K562 (cell line): ENCODE measurements around the gene COMMD10. TPM values are rescaled to one million over a fixed set of nuclear protein-coding genes. Genes with fewer than 3 reads are reported as not detected.

Experiments
- ARID2 ChIP-seq: fragments of 450-650 bp; IDR thresholded peaks from 2 replicates; pipeline ENCODE4 v1.6.1; 2017; ENCODE audit warnings: antibody characterized with exemption, mild to moderate bottlenecking
- CBX8 ChIP-seq: fragments of 200-600 bp; sonication (generic); IDR thresholded peaks from 2 replicates; pipeline ENCODE4 v1.6.1; 2012; ENCODE audit warnings: borderline replicate concordance, mixed run types, low read depth, mild to moderate bottlenecking, moderate library complexity, mixed read lengths, low read length, control low read depth, inconsistent platforms; ENCODE audit not compliant: poor library complexity, severe bottlenecking; ENCODE audit errors: extremely low read depth
- EGR1 ChIP-seq: fragments of 450-650 bp; conservative IDR thresholded peaks from 2 replicates; pipeline ENCODE4 v1.6.1; 2017; ENCODE audit warnings: mild to moderate bottlenecking
- ETS1 ChIP-seq: conservative IDR thresholded peaks from 2 replicates; pipeline ENCODE4 v1.6.1; 2011; ENCODE audit warnings: low read depth, mild to moderate bottlenecking, low read length; ENCODE audit not compliant: control insufficient read depth
- HINFP ChIP-seq: fragments of 450-650 bp; conservative IDR thresholded peaks from 2 replicates; pipeline ENCODE4 v1.6.1; 2016; ENCODE audit warnings: missing genetic modification characterization, low read depth, mild to moderate bottlenecking, control low read depth, missing compliant biosample characterization
- JUN ChIP-seq, 2 experiments: sonication (generic) in 1 of 2; formaldehyde crosslinking in 1 of 2; IDR thresholded peaks; 2 replicates each; pipeline versions ENCODE4 v1.6.1 to v1.8.0; 2012 to 2022; ENCODE audit warnings: borderline replicate concordance in 2 of 2, mild to moderate bottlenecking in 2 of 2, improper control_type of control experiment in 1 of 2, low read depth in 1 of 2, low read length in 1 of 2, missing genetic modification reagents in 1 of 2
- MBD2 ChIP-seq: sonication (generic); IDR thresholded peaks from 2 replicates; pipeline ENCODE4 v1.6.1; 2016; ENCODE audit warnings: low read depth, borderline replicate concordance
- SMC3 ChIP-seq: conservative IDR thresholded peaks from 2 replicates; pipeline ENCODE4 v1.6.1; 2011; ENCODE audit warnings: low read depth, low read length, improper control_type of control experiment; ENCODE audit not compliant: insufficient read depth
- TCF7 ChIP-seq: sonication (generic); IDR thresholded peaks from 2 replicates; pipeline ENCODE4 v1.6.1; 2016; ENCODE audit warnings: antibody characterized with exemption, borderline replicate concordance
- TFE3 ChIP-seq: fragments of 450-650 bp; formaldehyde crosslinking; IDR thresholded peaks from 2 replicates; pipeline ENCODE4 v1.4.0; 2020; ENCODE audit warnings: mild to moderate bottlenecking, mixed read lengths
- THRA ChIP-seq: fragments of 450-650 bp; IDR thresholded peaks from 2 replicates; pipeline ENCODE4 v1.6.1; 2017; ENCODE audit warnings: mild to moderate bottlenecking, moderate library complexity
- ZBTB49 ChIP-seq: sonication (generic); formaldehyde crosslinking; IDR thresholded peaks from 2 replicates; pipeline ENCODE4 v1.8.0; 2022; ENCODE audit warnings: missing genetic modification reagents, mild to moderate bottlenecking, borderline replicate concordance
- polyA plus RNA-seq, 8 experiments: library from polyadenylated mRNA; depleted of rRNA in 4 of 8; stranded (reverse) in 5 of 8; unstranded in 3 of 8; fragments of >200 nt; fragmentation: Nextera tagmentation in 2 of 8; fragmentation: Illumina TruSeq in 1 of 8; extraction: Ambion mirVana in 2 of 8; extraction: Trizol in 1 of 8; gene quantifications; 2 replicates each; pipeline versions ENCODE4 v1.2.1 to v1.2.3, GENCODE V29; 2011 to 2014; ENCODE audit warnings: inconsistent platforms in 1 of 8, missing spikeins in 1 of 8
- total RNA-seq, 7 experiments: library from RNA; depleted of rRNA in 6 of 7; stranded (reverse); fragments of >200 nt in 6 of 7; fragmentation: Illumina TruSeq in 2 of 7; extraction: Trizol in 2 of 7; gene quantifications; 2 replicates each; pipeline versions ENCODE4 v1.2.1 to v1.2.3, GENCODE V29; 2011 to 2021; ENCODE audit warnings: low replicate concordance in 1 of 7
- TF ChIP-seq, protein P1 (sequence below): fragments of 450-650 bp; conservative IDR thresholded peaks from 2 replicates; pipeline ENCODE4 v1.6.1; 2016; ENCODE audit warnings: missing genetic modification characterization, low read depth, mild to moderate bottlenecking, missing compliant biosample characterization, moderate library complexity
- TF ChIP-seq, protein P2 (sequence below): sonication (generic); formaldehyde crosslinking; IDR thresholded peaks from 2 replicates; pipeline ENCODE4 v1.9.0; 2022; ENCODE audit warnings: mild to moderate bottlenecking, missing genetic modification reagents

Gene COMMD10
- total and polyA plus RNA-seq, 9 of the 15 experiments (the other 6 are each of a cell fraction or from before 2014, with no cell fraction given), result 17.9 to 101 (median 28.0) TPM

DNA sequence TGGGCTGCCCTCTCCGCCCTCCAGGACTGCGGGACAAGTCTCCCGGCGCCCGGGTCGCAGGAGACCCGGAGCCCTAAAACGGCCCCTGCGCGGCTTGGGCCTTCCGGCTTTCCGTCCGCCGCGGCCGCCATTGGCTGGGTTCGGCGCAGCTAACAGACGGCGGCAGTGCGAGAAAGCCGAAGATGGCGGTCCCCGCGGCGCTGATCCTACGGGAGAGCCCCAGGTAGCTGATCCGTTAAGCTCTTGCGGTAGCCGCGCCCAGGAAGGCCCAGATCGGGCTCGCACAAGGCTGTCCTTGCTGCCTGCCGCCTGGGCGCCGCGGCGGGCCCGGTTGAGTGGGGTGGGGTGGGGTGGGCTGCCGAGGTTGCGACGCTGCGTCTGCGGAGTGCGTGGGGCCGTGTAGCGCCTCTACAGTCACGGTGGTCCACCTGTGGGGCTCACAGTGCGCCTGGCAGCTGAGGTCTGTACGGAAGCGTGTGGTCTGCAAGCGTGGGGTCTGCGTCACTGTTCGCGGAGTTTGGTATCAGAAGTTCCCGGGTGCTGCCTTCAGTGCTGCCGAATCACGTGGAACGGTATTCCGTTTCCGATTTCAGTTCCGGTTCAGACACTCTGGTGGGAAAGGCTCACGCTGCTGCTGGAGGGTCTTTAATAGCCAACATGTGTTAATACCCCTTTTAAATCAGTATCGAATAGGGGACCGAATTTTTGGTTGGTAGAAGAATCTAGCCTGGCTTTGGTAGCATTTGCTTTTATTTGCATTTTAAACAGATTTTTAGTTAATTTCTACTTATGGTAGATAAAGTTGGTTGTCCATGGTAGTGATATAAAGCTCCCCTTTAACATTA, at the start of gene COMMD10 (continued):
- no peak for TF ChIP-seq CBX8
- TF ChIP-seq HINFP (tag), result no peak
- TF ChIP-seq MBD2, result peak; percentile 44; the same call in 1 of the 2 replicates
- no peak for TF ChIP-seq ZBTB49
- TF ChIP-seq SMC3, result no peak
- TF ChIP-seq ETS1, result peak; percentile 53
- peak; percentile 23; the same call in 1 of the 2 replicates for TF ChIP-seq TFE3
- no peak for TF ChIP-seq THRA
- TF ChIP-seq, protein P1, sequence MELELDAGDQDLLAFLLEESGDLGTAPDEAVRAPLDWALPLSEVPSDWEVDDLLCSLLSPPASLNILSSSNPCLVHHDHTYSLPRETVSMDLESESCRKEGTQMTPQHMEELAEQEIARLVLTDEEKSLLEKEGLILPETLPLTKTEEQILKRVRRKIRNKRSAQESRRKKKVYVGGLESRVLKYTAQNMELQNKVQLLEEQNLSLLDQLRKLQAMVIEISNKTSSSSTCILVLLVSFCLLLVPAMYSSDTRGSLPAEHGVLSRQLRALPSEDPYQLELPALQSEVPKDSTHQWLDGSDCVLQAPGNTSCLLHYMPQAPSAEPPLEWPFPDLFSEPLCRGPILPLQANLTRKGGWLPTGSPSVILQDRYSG, result no peak
- TF ChIP-seq ARID2, result no peak
- TF ChIP-seq, protein P2, sequence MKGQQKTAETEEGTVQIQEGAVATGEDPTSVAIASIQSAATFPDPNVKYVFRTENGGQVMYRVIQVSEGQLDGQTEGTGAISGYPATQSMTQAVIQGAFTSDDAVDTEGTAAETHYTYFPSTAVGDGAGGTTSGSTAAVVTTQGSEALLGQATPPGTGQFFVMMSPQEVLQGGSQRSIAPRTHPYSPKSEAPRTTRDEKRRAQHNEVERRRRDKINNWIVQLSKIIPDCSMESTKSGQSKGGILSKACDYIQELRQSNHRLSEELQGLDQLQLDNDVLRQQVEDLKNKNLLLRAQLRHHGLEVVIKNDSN (CRISPR knock-in tag), result peak; percentile 80
- no peak for TF ChIP-seq EGR1
- TF ChIP-seq TCF7, result no peak
- no peak for TF ChIP-seq JUN (IDR thresholded peaks at IDR 0.05; ENCODE audit: borderline replicate concordance, low read depth, low read length)
- no peak for TF ChIP-seq JUN (CRISPR knock-in tag; IDR thresholded peaks at IDR 0.05; ENCODE audit: borderline replicate concordance)
